ENCODE results near the gene IPO11.

IPO11 gene

DNA sequence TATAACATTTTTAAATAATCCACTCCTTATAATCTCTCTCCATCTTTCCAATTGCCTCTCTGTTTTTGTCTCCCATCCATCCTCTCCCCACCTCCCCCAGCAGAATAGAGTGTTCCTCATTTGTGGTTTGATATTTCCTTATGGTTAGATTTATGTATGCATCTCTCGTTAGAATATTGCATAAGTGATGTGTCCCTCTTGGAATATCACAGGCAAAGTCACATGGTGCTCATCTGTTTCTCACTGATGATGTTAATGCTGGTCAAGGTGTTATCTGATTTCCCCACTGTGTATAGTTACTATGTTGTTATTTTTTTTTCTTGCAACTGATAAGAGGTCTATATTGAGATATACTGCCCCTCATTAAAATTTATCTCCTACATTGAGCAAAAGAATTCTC lies 162.9 kb downstream of the IPO11 start:
- no peak for DNase-seq

GRCh38 chr5:62576570-62577170 lies 164.1 kb downstream of the IPO11 start:
- DNase-seq = no peak

GRCh38 chr5:62577488-62577887 lies 164.9 kb downstream of the IPO11 start:
- no peak for DNase-seq

GRCh38 chr5:62578540-62578939 lies 166.0 kb downstream of the IPO11 start, which contains the start of gene LRRC70:
TSS of gene LRRC70 (plus strand) at chr5:62578819. CDS start at chr5:62579439, 620 bp downstream.
- no peak for DNase-seq

- no peak for DNase-seq
These were observed 167.2 kb downstream of the IPO11 start for GRCh38 chr5:62579761-62580160.

DNA sequence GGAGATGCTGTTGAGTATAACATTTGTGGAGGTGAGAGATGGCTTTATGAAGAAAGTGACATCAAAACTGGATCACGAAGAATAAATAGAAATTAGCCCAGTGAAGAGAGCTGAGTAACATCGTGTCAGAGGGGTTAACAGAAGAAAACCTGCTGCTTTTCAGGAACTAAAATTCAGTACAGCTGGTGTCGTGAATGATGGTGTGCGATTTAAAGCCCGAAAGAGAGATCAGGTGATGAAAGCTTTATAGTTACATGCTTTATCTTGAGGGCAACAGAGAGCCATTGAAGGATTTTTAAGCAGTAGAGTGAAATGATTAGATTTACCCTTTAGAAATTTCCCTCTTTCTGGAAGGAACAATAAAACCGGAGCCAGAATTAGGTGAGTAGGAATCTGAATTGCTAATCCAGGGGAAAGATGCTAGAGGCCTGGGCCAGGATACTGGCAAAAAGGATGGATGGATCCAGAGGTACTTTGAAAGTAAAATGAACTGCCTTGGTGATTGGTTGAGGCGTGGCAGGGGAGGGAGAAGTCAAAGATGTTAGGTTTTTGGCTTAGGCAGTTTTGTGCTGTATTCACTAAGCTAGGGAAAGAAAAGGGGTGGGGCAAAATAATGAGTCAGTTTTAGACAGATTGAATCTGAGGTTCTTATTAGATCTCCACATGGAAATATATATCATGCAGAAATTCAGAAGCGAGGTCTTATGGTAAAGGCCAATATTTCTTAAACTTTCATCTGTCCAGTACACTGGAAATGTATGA lies 169.5 kb downstream of the IPO11 start:
- DNase-seq = no peak

- DNase-seq = no peak
These were observed 171.8 kb downstream of the IPO11 start for GRCh38 chr5:62584391-62584790.

GRCh38 chr5:62585306-62585705 lies 172.7 kb downstream of the IPO11 start:
- no peak for DNase-seq

DNA sequence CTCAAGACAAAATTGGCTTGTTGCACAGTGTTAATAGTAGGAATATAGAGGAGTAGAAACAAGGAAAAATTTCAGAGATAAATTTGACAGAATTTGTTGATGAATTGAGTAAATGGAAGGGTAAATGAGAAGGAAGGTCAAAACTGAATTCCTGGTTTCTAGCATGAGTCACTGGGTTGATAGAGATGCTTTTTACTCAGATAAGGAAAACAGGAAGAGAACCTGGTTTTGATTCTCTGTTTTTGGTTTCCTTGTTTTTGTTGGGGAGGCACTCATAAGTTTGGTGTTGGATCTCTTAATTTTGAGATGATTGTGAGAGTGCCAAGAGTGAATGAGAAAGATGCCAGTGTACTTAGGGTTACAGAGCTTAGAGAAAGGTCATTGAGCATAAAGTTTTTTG lies 173.2 kb downstream of the IPO11 start:
- DNase-seq = no peak

DNA sequence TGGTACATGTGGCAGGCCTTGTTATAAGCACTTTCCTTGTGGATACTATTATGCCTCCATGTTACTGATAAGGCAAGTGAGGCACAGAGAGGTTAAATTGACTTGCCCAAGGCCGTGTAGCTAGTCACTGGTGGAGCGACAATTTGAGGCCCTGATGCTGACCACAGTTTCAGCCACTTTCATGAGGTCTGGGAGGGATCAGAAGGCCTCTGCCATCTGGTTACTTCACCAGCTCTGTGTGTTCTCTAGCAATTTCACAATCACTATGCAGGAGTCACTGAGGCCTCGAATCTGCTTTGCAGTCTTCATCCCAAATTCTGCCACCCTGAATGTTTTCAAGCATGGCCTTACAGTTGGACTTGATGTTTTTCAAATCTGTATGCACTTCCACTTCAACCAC lies 175.2 kb downstream of the IPO11 start:
- no peak for DNase-seq

- no peak for DNase-seq
These were observed 176.1 kb downstream of the IPO11 start for GRCh38 chr5:62588668-62589067.

- no peak for DNase-seq
These were observed 176.9 kb downstream of the IPO11 start for GRCh38 chr5:62589504-62589903.

GRCh38 chr5:62590387-62590786 lies 177.8 kb downstream of the IPO11 start:
- no peak for DNase-seq

- no peak for DNase-seq
These were observed 180.0 kb downstream of the IPO11 start for GRCh38 chr5:62592558-62592957.

DNA sequence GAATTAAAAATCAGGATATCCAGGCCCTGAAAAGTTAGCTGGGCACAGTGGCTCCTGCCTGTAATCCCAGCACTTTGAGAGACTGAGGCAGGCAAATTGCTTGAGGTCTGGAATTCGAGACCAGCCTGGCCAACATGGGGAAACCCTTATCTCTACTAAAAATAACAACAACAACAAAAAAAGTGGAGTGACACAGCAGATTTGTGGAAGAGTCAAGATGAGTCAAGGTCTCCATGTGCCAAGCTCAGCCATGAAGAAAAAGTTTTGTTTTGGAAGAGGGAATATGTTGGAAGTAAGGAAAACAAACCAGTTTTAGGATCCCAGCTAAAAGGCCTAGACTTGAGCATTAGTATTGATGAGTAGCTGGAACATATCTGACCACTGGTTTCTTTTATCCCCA lies 180.8 kb downstream of the IPO11 start:
- no peak for DNase-seq

GRCh38 chr5:62594364-62594984 lies 181.9 kb downstream of the IPO11 start:
- DNase-seq = no peak

DNA sequence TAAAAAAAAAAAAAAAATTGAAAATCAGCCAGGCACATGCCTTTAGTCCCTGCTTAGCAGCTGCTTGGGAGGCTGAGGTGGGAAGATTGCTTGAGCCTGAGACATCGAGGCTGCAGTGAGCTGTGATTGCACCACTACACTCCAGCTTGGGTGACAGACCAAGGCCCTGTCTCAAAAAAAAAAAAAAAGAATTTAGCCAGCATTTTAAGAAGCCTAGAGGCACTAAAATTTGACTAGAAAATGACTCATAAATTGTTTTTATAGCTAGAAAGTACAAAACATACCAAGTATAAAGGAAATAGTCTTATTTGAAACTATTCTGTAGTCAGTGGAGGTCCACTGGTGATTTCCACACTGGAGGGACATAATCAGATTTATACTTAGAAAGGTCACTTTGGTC lies 183.5 kb downstream of the IPO11 start:
- no peak for DNase-seq

GRCh38 chr5:62596691-62597090 lies 184.1 kb downstream of the IPO11 start:
- DNase-seq = no peak

- DNase-seq = no peak
These were observed 184.8 kb downstream of the IPO11 start for GRCh38 chr5:62597314-62597713.

GRCh38 chr5:62600560-62601252 lies 188.1 kb downstream of the IPO11 start:
- no peak for DNase-seq

DNA sequence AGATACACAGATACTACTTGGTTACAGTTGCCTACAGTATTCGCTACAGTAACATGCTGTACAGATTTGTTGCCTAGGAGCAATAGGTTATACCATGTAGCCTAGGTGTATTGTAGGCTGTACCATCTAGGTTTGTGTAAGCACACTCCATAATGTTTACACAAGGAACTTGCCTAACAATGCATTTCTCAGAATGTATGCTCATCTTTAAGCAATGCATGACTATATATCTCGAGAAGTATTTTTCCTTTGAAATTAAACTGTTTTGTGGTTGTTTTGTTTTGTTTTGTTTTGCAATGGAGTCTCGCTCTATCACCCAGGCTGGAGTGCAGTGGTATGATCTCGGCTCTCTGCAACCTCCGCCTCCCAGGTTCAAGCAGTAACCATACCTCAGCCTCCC lies 191.4 kb downstream of the IPO11 start:
- DNase-seq = no peak

GRCh38 chr5:62605638-62606037 lies 193.1 kb downstream of the IPO11 start:
- no peak for DNase-seq

- DNase-seq = no peak
These were observed 194.3 kb downstream of the IPO11 start for GRCh38 chr5:62606878-62607277.

DNA sequence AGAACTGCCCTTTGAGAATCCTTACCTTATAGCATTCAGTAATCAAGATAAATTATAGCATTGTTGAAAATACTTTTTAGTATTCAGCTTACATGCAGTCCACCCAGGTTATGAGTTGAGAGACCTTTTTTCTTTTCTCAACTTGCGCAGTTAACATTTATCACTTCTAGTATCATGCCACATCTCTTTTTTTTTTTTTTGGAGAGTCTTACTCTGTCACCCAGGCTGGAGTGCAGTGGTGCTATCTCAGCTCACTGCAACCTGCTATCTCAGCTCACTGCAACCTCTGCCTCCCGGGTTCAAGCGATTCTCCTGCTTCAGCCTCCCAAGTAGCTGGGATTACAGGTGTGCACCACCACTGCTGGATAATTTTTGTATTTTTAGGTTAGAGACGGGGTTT lies 195.1 kb downstream of the IPO11 start:
- no peak for DNase-seq
